Adipose tissue (tissue), 3 donors: ENCODE data around the gene MANBA. TPM values are rescaled to one million over a fixed set of nuclear protein-coding genes. Genes with fewer than 3 reads are reported as not detected.

ENCODE experiments used
- H3K27ac ChIP-seq: one replicate; pipeline ENCODE4 v1.5.1; 2013; ENCODE audit warnings: low read depth, low read length
- WGBS, 3 donors: extraction: QIAGEN DNeasy Blood & Tissue Kit; methylation state at CpG; one replicate each; pipeline ENCODE4 v1.1.7; 2013; 5-methylcytosine and 5-hydroxymethylcytosine counted together
- polyA plus RNA-seq, 3 donors: library from polyadenylated mRNA; stranded (reverse); fragments of 200-250 nt; gene quantifications; one replicate each; pipeline ENCODE4 v1.2.3, GENCODE V29; 2013
- donor health status: healthy with polysubstance abuse.
- donor health status: Bipolar disorder and iron deficiency.
- donor health status: healthy.

MANBA gene
- polyA plus RNA-seq, 3 donors, result 9.0 to 12.4 (median 9.2) TPM

DNA sequence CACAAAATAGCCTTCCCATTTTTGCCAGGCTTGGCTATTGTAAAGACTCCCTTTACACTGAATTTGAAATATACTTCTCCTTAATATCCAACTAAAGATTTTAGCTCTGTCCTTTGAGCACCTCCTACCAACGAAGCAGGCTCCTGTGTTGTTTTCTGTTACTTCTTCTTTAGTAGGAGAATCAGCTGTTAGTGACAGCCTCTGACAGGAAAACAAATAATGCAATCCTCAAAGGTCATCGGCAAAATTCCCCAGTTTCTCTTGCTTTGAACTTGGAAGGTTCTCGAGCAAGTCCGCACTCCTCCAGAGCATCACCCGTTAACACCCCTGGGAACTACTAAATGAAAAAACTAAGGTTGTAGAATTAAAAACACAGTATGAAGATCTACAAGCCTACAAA lies 66.9 kb downstream of the MANBA start:
- H3K27ac ChIP-seq, result no peak overlapping the region
- WGBS, 3 donors, result 87 to 94% (median 90%) methylated on average over 5 of the region's 5 CpGs

DNA sequence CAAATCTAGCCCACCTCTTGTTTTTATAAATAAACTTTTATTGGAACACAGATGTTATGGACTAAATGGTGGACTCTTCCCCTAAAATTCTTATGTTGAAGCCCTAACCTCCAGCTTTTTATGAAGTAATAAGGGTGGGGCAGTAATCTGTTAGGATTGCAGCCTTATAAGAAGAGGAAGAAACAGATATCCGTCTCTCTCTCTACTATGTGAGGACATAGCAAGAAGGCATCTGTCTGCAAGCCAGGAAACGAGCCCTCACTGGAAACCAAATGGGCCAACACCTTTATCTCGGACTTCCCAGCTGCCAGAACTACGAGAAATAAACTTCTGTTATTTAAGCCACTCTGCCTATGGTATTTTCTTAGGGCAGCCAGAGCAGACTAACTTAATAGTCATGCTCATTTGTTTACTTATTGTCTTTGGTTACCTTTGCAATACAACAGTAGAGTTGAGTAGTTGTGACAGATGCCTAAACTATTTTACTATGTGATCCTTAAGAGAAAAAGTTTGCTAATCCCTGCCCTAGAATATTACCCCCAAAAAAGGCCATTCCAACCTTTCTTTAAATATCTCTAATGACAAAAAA lies 67.4 kb downstream of the MANBA start:
- no peak overlapping the region for H3K27ac ChIP-seq

DNA sequence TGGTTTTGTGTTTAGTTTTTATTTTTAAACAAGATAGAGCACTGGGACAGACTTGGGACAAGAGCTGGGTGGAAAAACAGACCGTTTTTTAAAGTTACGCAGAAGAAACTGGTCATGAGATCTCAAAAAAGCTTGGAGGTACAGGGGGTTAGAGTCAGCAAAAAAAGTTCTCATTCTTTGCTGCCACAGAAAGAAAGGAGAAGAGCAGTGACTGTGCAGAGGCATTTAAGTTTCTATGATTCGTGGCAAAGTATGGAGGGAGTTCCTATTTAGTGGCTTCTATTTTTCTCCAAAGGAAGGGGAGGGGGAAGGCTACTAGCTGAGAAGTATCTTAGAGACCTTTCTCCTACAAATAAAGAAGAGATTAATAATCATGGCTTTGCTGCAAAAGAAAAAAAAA lies 68.3 kb downstream of the MANBA start:
- H3K27ac ChIP-seq, result no peak overlapping the region
- WGBS, 3 donors, result 77 to 93% (median 81%) methylated on average over 3 of the region's 3 CpGs

More for the DNA sequence above, 67.4 kb downstream of the MANBA start:
- WGBS, 3 donors, result 57 to 89% (median 72%) methylated on average over 4 of the region's 4 CpGs

DNA sequence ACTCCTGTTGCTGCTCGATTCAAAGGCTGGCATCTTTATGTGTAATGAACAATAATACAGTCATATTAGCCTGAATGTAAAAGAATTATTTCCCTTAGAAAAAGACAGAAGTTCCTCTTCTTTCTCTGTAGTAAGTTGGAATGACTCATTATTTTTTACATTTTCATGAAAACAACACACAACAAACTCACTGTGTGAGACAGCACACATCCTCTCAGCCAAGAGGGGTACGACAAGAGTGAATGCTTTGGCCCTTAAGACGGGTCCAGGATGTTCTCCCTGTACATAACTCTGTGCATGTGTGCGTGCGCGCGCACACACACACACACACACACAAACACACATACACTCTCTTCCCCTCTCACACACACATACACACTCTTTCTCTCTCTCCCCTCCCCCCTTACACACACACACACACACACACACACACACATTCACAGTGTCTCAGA lies 72.8 kb downstream of the MANBA start:
- 87 to 97% (median 87%) methylated on average over 7 of the region's 7 CpGs for WGBS, 3 donors
- H3K27ac ChIP-seq, result no peak overlapping the region

DNA sequence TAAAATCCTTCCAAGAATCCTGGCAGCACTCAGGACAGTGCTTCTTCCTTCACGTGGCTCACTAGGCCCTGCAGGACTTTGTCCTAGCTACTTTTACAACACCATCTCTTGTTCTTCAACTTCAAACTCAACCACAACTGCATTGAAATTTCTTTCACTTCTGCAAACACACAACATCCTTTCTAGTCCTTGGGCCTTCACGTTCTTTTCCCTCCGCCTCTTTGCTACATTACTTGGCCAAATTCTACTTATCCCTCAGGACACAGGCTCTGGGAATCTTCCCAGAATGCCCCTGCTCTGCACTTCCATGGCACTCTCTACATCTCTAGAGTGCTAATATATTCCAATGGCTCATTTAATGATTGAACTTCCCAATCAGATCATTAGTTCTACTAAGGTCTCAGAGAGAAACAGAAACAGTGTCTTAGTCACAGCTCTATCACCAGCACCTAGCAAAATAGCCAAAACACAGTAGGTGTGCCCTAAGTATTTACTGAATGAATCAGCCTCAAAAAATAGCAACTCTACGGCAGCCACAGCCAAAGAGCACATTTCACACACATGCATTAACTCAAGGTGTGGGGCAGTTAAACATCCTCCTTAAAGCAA lies 73.3 kb downstream of the MANBA start:
- H3K27ac ChIP-seq, result no peak overlapping the region
- WGBS, 3 donors, result 72 to 88% (median 80%) methylated on average over 4 of the region's 4 CpGs

DNA sequence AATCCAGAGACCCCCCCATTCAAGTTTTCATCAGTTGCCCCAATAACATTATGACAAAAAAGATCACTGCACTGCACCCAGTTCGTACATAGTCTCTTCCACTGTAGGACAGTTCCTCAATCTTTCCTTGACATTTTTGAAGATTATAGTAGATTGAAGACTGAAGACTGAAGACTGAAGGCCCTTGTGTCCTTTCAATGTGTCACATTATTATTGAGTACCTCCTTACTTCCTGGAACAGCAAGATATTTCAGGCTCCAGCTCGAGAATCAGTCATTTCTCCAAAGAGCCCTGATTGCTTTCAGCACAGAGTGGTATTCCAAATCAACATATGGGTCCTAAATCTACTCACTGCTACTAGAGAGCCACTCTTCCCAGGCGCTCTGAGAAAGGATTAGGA lies 75.0 kb downstream of the MANBA start:
- 87 to 89% (median 88%) methylated on average over 3 of the region's 3 CpGs for WGBS, 3 donors

DNA sequence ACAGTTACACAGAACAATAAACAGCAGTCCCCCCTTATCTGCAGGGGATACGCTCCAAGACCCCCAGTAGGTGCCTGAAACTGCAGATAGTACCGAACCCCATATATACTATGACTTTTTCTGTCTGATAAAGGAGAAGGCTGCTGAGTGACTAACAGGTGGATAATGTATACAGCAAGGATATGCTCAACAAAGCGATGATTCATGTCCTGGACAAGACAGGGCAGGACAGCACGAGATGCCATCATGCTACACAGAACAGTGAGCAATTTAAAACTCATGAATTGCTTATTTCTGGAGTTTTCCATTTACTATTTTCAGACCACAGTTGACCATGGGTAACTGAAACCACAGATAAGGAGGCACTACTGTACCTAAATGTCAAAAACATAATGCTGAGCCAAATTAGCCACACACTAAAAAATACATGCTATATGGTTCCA lies 76.1 kb downstream of the MANBA start:
- WGBS, 3 donors, result 85 to 91% (median 87%) methylated on average over 4 of the region's 4 CpGs

More for the DNA sequence above, 75.0 kb downstream of the MANBA start:
- no peak overlapping the region for H3K27ac ChIP-seq

DNA sequence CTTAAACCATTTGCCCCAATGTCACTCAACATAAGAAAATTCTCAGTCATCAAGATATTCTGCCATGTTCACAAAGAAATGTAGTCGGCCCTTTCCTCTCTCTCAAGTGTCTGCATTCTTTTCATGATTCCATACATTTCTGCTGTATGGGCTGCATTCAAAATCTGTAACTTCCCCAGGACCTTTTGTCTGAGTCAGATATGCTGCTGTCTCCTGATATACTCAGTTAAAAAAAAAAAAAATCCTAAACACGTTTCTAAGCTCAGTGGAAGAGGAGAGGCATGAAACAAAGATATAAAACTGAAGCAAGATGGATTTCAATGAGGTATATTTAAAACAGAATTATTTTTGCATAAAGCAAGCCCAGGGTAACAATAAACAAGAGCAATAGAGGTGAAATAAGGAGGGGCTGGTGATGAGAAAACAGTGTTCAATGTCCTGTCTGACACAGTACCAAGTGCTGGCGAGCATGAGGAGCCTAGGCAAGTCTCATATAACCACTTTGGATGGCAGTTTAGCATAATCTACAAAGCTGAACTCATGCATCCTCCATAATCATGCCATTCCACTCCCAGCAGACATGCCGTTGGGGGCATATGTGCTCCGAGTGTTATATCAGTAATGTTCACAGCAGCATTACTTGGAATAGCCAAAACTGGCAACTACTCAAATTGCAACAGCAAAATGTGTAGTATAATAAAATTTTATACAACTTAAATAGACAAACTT lies 76.7 kb downstream of the MANBA start:
- 87 to 94% (median 91%) methylated on average over 5 of the region's 5 CpGs for WGBS, 3 donors
- H3K27ac ChIP-seq, result no peak overlapping the region

More for the DNA sequence above, 76.1 kb downstream of the MANBA start:
- H3K27ac ChIP-seq, result no peak overlapping the region

DNA sequence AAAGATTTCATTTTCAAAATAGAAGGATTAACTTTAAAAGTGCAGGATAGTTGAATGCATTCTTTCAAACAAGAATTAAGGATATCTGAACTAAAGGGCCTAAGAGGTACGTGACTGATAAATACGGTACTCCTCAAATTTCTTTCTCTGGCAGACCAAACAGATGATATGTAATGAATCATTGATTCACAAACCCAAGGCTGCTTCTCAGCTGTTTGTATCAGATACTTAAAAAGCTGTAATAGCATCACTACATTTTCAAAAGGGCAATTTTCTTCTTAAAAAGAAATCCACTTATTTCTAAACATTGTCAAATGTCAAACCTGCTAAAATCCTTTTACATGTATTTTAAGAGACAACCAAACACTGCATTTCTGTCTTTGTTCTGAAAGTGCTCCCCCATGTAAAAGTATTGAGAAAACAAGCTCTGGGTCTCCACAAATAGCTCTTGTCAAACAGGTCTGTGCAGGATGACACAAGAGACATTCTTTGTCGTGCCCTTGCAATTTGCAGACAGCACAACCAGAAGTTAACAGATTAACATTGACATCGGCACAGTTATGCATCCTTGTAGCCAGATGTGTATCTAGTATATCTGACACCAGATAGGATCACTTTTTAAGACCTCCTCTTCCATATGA lies 82.0 kb downstream of the MANBA start:
- H3K27ac ChIP-seq, result no peak overlapping the region
- 76 to 83% (median 82%) methylated on average over 4 of the region's 4 CpGs for whole genome bisulfite sequencing, 3 donors

DNA sequence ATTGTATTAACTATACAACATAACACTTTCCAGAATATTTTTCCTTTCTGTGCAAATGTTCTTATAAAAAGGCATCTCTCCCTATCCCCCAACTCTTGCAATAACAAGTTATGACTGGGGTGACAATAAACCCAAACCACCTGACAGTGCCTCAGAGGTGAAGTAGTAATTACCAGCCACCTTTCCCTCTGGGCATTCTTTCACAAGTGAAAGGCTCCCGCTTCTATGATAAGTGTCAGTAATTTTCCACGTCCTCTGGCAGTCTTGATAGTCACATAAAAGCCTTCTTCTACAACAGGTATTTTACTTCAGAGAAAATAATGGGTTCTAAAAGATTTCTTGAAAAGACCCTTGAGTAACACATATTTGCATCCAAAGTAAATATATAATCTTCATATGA lies 82.7 kb downstream of the MANBA start:
- no peak overlapping the region for H3K27ac ChIP-seq
- 90 to 94% (median 93%) methylated on average over 2 of the region's 2 CpGs for WGBS, 3 donors

DNA sequence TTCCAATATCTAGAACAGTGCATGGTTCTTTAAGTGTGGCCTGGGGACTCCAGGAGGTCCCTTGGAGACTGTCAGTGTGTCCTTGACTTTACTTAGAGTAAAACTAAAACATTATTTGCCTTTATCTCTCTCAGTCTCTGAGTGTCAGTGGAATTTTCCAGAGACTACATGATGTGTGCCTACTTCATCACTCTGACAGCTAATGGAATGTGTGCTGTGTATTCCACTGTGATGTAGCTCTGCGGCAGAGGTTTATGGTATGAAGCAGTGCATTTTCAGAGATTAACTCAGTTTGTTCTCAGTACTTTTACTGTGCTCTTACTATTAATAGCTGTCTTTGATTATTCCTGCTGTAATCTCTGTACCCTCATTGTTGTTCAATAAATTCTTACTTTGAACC lies 85.6 kb downstream of the MANBA start:
- 77 to 86% (median 80%) methylated on average over 1 of the region's 1 CpG for WGBS, 3 donors
- no peak overlapping the region for H3K27ac ChIP-seq

DNA sequence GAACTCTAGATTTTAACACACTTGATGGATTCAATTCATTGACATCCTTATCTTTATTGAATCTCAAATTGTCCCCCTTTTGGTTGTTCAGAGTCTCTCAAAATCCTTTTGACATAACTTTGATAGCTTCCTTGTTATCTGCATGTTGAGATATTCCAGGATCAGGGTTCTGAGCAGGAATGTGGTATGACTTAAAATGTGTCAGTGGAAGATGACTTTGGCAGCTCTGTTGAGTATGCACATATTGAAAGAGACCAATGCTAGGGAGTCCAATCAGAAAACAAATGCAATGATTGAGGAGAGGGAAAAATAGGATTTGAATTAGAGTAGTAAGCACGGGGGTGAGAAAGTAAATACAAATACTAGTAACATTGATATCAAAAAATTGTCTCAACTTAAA lies 93.8 kb downstream of the MANBA start:
- WGBS, 3 donors, result 95 to 97% (median 96%) methylated on average over 1 of the region's 1 CpG
- no peak overlapping the region for H3K27ac ChIP-seq

DNA sequence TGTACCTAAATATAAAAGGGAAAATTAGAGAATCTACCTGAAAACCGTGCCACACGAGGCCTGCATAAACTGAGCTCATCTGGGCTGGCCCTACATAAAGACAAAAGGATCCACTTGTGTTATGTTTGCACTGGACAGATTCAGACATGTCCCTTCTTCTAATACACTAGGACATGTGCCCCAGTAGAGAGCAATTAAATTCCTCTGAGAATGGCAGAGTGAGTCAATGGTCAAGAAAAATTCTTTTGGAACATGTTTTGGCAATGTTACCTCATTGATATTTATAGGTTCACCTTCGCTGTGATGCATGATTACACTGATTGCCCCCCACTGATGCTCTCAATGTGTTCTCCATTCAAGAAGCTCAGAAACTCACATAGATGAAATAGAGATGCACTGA lies 95.2 kb downstream of the MANBA start:
- no peak overlapping the region for H3K27ac ChIP-seq
- WGBS, 3 donors, result 92 to 97% (median 93%) methylated on average over 3 of the region's 3 CpGs

DNA sequence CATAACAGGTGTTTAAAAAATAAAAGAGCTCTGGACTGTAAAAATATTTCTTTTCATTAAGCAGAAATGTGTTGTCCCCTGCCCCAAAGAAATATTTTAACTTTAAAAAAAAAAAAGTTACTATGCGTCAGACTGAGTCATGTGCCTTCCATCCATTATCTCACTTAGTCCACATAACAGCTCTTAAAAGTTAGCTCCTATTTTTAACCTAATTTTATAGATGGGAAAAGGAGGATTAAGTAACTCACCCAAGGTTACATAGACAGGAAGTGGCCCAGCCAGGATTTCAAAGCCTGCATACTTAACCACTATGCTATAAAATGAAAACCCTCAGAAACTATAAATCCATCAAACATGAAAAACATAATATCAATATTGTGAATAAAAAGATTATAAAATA lies 97.7 kb downstream of the MANBA start:
- H3K27ac ChIP-seq, result no peak overlapping the region
- 75 to 97% (median 87%) methylated on average over 1 of the region's 1 CpG for whole genome bisulfite sequencing, 3 donors

DNA sequence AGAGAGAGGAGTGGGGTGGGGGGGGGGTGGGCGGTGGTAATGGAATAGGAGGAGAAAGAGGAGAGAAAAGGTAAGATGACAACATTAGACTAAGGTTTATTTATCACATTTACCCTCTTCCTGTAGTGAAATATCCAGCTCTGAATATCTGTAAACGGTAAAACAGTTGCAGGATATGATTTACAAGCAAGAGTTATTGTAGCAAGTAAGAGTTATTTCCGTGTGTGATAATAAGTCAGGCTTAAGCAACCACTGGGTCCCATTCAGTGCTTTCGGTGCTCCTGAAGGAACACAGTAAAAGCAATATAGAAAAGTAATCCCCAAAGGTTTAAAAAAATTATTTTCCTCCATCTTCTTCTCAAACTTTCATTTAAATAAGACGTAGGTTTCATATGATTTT lies 103.6 kb downstream of the MANBA start:
- WGBS, 3 donors, result 73 to 85% (median 82%) methylated on average over 5 of the region's 5 CpGs
- no peak overlapping the region for H3K27ac ChIP-seq

DNA sequence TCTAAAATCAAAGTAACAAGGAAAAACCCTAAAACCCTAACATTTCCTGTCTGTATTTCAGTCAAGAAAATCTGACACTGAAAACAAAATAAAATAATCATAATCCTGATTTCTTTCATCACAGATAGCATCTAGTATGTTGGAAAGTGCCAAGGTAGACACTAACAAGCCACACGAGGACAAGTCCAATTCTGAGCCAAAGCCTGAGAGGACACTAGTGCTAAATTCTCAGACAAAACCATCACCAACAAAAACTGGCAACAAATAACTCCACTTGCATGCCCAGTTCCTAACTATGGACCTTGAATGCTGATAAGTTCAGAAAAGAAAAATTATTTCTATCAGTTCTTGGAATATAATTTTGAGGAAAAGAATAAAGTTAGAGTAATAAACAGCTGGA lies 113.7 kb downstream of the MANBA start:
- 66 to 80% (median 74%) methylated on average over 1 of the region's 1 CpG for WGBS, 3 donors
- no peak overlapping the region for H3K27ac ChIP-seq

DNA sequence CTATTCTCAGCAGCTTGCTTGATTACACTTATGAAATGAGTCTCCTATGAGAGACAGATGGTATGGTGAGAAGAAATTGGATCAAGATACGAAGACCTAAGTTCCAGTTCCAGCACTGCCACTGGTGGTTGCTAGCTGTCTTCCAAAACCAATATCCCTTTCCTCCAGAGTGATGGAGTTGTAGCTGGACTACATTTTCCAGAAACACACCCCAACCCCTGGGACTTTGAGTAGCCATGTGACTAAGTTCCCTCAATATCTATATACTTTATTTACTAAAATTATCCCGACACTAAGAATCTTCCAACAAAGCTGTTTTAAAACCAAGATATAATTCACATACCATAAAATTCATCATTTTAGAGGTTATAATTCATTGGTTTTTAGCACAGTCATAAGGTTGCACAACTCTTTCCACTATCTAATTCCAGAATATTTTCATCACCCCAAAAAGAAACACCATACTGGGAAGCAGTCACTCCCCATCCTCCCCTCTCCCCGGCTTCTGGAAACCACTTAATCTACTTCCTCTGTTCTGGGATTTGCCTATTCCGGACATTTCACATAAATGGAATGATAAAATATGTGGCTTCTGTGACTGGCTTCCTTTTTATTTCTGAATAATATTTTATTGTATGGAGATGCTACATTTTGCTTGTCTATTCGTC lies 118.0 kb downstream of the MANBA start:
- WGBS, 3 donors, result 60 to 81% (median 61%) methylated on average over 5 of the region's 5 CpGs
- H3K27ac ChIP-seq, result no peak overlapping the region

DNA sequence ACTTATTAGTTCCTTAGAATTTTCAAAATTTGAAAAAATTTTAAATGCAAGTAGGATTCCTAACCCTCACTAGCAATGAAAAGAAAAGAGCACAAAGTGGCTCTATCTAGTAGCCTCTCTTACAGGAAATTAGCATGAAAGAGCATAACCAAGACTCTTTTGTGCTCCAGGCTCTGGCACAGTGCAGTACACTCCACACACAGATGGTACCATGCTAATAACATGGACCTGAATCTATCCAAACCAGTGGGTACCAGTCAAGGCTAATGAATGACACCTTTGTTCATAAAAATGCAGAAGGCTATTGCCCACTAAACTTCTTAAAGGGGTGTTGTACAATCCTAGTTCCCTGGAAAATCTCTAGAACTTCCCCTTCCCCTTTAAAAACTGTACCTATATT lies 119.0 kb downstream of the MANBA start:
- no peak overlapping the region for H3K27ac ChIP-seq

DNA sequence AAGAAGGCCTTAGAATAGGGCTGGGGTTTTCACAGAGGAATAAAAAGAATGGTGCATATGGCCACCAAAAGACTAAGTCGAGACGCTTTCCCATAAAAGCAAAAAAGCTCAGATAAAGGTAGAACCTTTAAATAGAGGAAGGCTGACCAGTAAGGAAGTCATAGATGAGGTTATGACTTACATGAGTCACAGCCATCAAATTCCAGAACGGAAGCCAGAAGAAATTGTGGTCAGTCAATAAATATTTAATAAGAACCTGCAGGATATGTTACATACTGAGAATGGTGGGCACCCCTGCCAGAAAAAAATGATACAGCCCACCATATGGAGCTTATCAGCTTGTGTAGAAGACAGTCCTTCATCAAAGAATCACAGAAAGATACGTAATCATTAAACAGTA lies 120.1 kb downstream of the MANBA start:
- no peak overlapping the region for H3K27ac ChIP-seq
- WGBS, 3 donors, result 92 to 94% (median 94%) methylated on average over 4 of the region's 4 CpGs
